SK-N-SH (cell line): ENCODE measurements around the gene PPM1N. TPM values are rescaled to one million over a fixed set of nuclear protein-coding genes. Genes with fewer than 3 reads are reported as not detected.

Source experiments
- CTCF ChIA-PET: fragments of 300-600, 350-600 bp; formaldehyde crosslinking; extraction: SDS; loops from one replicate; lab custom pipeline; 2021; lab: Yijun Ruan, JAX
- POLR2A ChIA-PET: fragments of 350-600 bp; sonication (Branson Sonifier 250); formaldehyde crosslinking; extraction: SDS; loops from one replicate; lab custom pipeline; 2020; ENCODE audit warnings: antibody characterized with exemption, inconsistent platforms; lab: Yijun Ruan, JAX
- DNase-seq: peaks from one replicate; pipeline ENCODE4 v3.0.0; 2012
- H2AFZ ChIP-seq: fragments of 200-600 bp; sonication (generic); 2 replicates; pipeline ENCODE4 v1.8.1; 2016; ENCODE audit warnings: antibody characterized with exemption, mild to moderate bottlenecking, low read depth
- H3F3A ChIP-seq: fragments of 200-600 bp; sonication (generic); replicated peaks from 2 replicates; pipeline ENCODE3; 2016; ENCODE audit warnings: antibody characterized with exemption, mild to moderate bottlenecking; ENCODE audit not compliant: insufficient read depth
- H3K27ac ChIP-seq, 2 experiments: fragments of 200-500 bp in 1 of 2; fragments of 200-600 bp in 1 of 2; sonication (Bioruptor generic) in 1 of 2; sonication (generic), shearing (Covaris generic) in 1 of 2; 2 replicates each; pipeline versions ENCODE4 v1.5.1 to v1.6.1; 2014 to 2016; ENCODE audit warnings: low read depth in 2 of 2, inconsistent platforms in 1 of 2, low read length in 1 of 2, mild to moderate bottlenecking in 1 of 2, mixed read lengths in 1 of 2
- H3K27me3 ChIP-seq: fragments of 200-600 bp; sonication (generic), shearing (Covaris generic); 2 replicates; pipeline ENCODE4 v1.6.1; 2016; ENCODE audit warnings: mixed run types; ENCODE audit not compliant: insufficient read depth
- H3K36me3 ChIP-seq, 2 experiments: fragments of 200-500 bp in 1 of 2; fragments of 200-600 bp in 1 of 2; sonication (Bioruptor generic) in 1 of 2; sonication (generic) in 1 of 2; replicated peaks in 1 of 2; 2 replicates each; pipeline versions ENCODE3 to v1.5.1; 2014 to 2016; ENCODE audit warnings: low read length in 1 of 2, mild to moderate bottlenecking in 1 of 2; ENCODE audit not compliant: insufficient read depth in 2 of 2, control insufficient read depth in 1 of 2
- H3K4me1 ChIP-seq, 2 experiments: fragments of 200-500 bp in 1 of 2; fragments of 200-600 bp in 1 of 2; sonication (Bioruptor generic) in 1 of 2; sonication (generic), shearing (Covaris generic) in 1 of 2; 2 replicates each; pipeline versions ENCODE4 v1.5.1 to v1.6.1; 2014 to 2016; ENCODE audit warnings: low read depth in 1 of 2, low read length in 1 of 2, mixed run types in 1 of 2; ENCODE audit not compliant: insufficient read depth in 2 of 2, control insufficient read depth in 1 of 2
- H3K4me2 ChIP-seq: fragments of 200-600 bp; sonication (generic), shearing (Covaris generic); 2 replicates; pipeline ENCODE4 v1.6.1; 2017; ENCODE audit warnings: mixed run types
- H3K4me3 ChIP-seq, 2 experiments: fragments of 200-500 bp in 1 of 2; fragments of 200-600 bp in 1 of 2; sonication (Bioruptor generic) in 1 of 2; sonication (generic), shearing (Covaris generic) in 1 of 2; 2 replicates each; pipeline versions ENCODE4 v1.5.1 to v1.8.1; 2014 to 2016; ENCODE audit warnings: low read depth in 2 of 2, inconsistent platforms in 1 of 2, low read length in 1 of 2, mild to moderate bottlenecking in 1 of 2, mixed read lengths in 1 of 2, moderate library complexity in 1 of 2
- H3K79me2 ChIP-seq: fragments of 200-600 bp; sonication (generic); 2 replicates; pipeline ENCODE4 v1.8.1; 2017; ENCODE audit warnings: mild to moderate bottlenecking; ENCODE audit not compliant: insufficient read depth
- H3K9ac ChIP-seq: fragments of 200-600 bp; sonication (generic); 2 replicates; pipeline ENCODE4 v1.6.1; 2017; ENCODE audit warnings: mixed run types
- H3K9me2 ChIP-seq: fragments of 200-600 bp; sonication (generic); 2 replicates; pipeline ENCODE4 v1.6.1; 2017; ENCODE audit warnings: mixed run types
- H3K9me3 ChIP-seq: fragments of 200-600 bp; sonication (generic); 2 replicates; pipeline ENCODE4 v1.6.1; 2017; ENCODE audit warnings: mixed run types, mild to moderate bottlenecking, moderate library complexity
- H4K20me1 ChIP-seq: fragments of 200-600 bp; sonication (generic); 2 replicates; pipeline ENCODE4 v1.6.1; 2017; ENCODE audit warnings: mild to moderate bottlenecking, mixed run types; ENCODE audit not compliant: insufficient read depth
- EZH2phosphoT487 ChIP-seq: fragments of 200-600 bp; sonication (generic); IDR thresholded peaks from 2 replicates; pipeline ENCODE4 v1.6.1; 2017; ENCODE audit warnings: low read depth, mixed run types, mild to moderate bottlenecking, antibody characterized with exemption, moderate library complexity, borderline replicate concordance
- FOXM1 ChIP-seq: IDR thresholded peaks from 2 replicates; pipeline ENCODE4 v1.4.0; 2012; ENCODE audit warnings: low read depth, mild to moderate bottlenecking
- MAX ChIP-seq: IDR thresholded peaks from 2 replicates; pipeline ENCODE4 v1.4.0; 2012; ENCODE audit warnings: low read depth
- MXI1 ChIP-seq: IDR thresholded peaks from 2 replicates; pipeline ENCODE4 v1.6.1; 2012; ENCODE audit warnings: mild to moderate bottlenecking, low read depth, low read length, improper control_type of control experiment
- NRF1 ChIP-seq: IDR thresholded peaks from 2 replicates; pipeline ENCODE4 v1.6.1; 2012; ENCODE audit warnings: low read depth, mild to moderate bottlenecking, low read length
- POLR2AphosphoS5 ChIP-seq: IDR thresholded peaks from 2 replicates; pipeline ENCODE4 v1.6.1; 2012; ENCODE audit warnings: low read depth, low read length
- SIN3A ChIP-seq: IDR thresholded peaks from 2 replicates; pipeline ENCODE4 v1.6.1; 2012; ENCODE audit warnings: low read depth, mild to moderate bottlenecking, low read length, moderate library complexity, borderline replicate concordance
- TAF1 ChIP-seq: IDR thresholded peaks from 2 replicates; pipeline ENCODE4 v1.6.1; 2012; ENCODE audit warnings: low read depth, mild to moderate bottlenecking, low read length, moderate library complexity, borderline replicate concordance
- TCF12 ChIP-seq: IDR thresholded peaks from 2 replicates; pipeline ENCODE4 v1.4.0; 2012
- TEAD4 ChIP-seq: IDR thresholded peaks from 2 replicates; pipeline ENCODE4 v1.4.0; 2012; ENCODE audit warnings: mild to moderate bottlenecking, borderline replicate concordance; ENCODE audit not compliant: insufficient read depth
- WGBS: methylation state at CpG from one replicate; pipeline ENCODE4 v1.1.6; 2017; ENCODE audit warnings: low lambda C conversion rate; 5-methylcytosine and 5-hydroxymethylcytosine counted together
- polyA plus RNA-seq, 3 experiments: library from polyadenylated mRNA; depleted of rRNA; stranded (reverse); fragments of >200 nt; gene quantifications; 2 replicates each; pipeline ENCODE4 v1.2.3, GENCODE V29; 2012
- TF ChIP-seq, protein P1 (sequence below): IDR thresholded peaks from 2 replicates; pipeline ENCODE4 v1.4.0; 2012; ENCODE audit warnings: low read depth, borderline replicate concordance
- TF ChIP-seq, protein P2 (sequence below): fragments of 200-600 bp; sonication (generic); IDR thresholded peaks from 2 replicates; pipeline ENCODE4 v1.6.1; 2017; ENCODE audit warnings: antibody characterized with exemption, mild to moderate bottlenecking, moderate library complexity
- TF ChIP-seq, protein P3 (sequence below): IDR thresholded peaks from 2 replicates; pipeline ENCODE4; 2012

PPM1N gene
- polyA plus RNA-seq, 1 of the 3 experiments (the other 2 are of a cell fraction), result 10.3 TPM

GRCh38 chr19:45467456-45468158 lies 30.6 kb upstream of the PPM1N start, which contains the start of gene FOSB:
Gene FOSB (plus strand): TSS chr19:45467996. CDS start chr19:45468587, 591 bp downstream.
- Histone ChIP-seq H3K79me2 (no peaks in the 10 kb centered on the region), H3K4me3 (peak within 1 kb of the TSS; percentile 81 to 84)

More at GRCh38 chr19:45467456-45468158, 30.6 kb upstream of the PPM1N start, which contains the start of gene FOSB:
- Histone ChIP-seq H3K9me3 (no peaks in the 10 kb centered on the region), H3K36me3 (no peaks in the 10 kb centered on the region), H3K27ac (peak within 1 kb of the TSS; percentile 58 to 95), H3F3A (peaks cover 11% of the 10 kb centered on the region), H3K9ac (peak within 1 kb of the TSS; percentile 97), H2AFZ (peak within 1 kb of the TSS; percentile 57; the same call in 1 of the 2 replicates), H4K20me1 (peaks cover 40% of the 10 kb centered on the region; the same call in 1 of the 2 replicates), H3K4me2 (peak within 1 kb of the TSS; percentile 99), H3K4me1 (peaks cover 0 to 19% of the 10 kb centered on the region in 2 experiments; a peak in 1 of 4 replicates), H3K9me2 (no peaks in the 10 kb centered on the region), H3K27me3 (no peaks in the 10 kb centered on the region; the same call in 1 of the 2 replicates)
- DNase-seq, result peak; percentile 96
- TF ChIP-seq, protein P1, sequence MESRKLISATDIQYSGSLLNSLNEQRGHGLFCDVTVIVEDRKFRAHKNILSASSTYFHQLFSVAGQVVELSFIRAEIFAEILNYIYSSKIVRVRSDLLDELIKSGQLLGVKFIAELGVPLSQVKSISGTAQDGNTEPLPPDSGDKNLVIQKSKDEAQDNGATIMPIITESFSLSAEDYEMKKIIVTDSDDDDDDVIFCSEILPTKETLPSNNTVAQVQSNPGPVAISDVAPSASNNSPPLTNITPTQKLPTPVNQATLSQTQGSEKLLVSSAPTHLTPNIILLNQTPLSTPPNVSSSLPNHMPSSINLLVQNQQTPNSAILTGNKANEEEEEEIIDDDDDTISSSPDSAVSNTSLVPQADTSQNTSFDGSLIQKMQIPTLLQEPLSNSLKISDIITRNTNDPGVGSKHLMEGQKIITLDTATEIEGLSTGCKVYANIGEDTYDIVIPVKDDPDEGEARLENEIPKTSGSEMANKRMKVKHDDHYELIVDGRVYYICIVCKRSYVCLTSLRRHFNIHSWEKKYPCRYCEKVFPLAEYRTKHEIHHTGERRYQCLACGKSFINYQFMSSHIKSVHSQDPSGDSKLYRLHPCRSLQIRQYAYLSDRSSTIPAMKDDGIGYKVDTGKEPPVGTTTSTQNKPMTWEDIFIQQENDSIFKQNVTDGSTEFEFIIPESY, result no peak
- TF ChIP-seq MXI1 (peak; percentile 82), TCF12 (0 out of 2 replicates have a peak, but pooled peaks have one; percentile 11), NRF1 (peak; percentile 88), TAF1 (peak; percentile 79; the same call in 1 of the 2 replicates), FOXM1 (no peak), POLR2AphosphoS5 (peak; percentile 75; the same call in 1 of the 2 replicates), EZH2phosphoT487 (no peak), MAX (0 out of 2 replicates have a peak, but pooled peaks have one; percentile 11), TEAD4 (0 out of 2 replicates have a peak, but pooled peaks have one; percentile 10), SIN3A (peak; percentile 71)
- TF ChIP-seq, protein P2, sequence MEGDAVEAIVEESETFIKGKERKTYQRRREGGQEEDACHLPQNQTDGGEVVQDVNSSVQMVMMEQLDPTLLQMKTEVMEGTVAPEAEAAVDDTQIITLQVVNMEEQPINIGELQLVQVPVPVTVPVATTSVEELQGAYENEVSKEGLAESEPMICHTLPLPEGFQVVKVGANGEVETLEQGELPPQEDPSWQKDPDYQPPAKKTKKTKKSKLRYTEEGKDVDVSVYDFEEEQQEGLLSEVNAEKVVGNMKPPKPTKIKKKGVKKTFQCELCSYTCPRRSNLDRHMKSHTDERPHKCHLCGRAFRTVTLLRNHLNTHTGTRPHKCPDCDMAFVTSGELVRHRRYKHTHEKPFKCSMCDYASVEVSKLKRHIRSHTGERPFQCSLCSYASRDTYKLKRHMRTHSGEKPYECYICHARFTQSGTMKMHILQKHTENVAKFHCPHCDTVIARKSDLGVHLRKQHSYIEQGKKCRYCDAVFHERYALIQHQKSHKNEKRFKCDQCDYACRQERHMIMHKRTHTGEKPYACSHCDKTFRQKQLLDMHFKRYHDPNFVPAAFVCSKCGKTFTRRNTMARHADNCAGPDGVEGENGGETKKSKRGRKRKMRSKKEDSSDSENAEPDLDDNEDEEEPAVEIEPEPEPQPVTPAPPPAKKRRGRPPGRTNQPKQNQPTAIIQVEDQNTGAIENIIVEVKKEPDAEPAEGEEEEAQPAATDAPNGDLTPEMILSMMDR, result 0 out of 2 replicates have a peak, but pooled peaks have one; percentile 21
- TF ChIP-seq, protein P3, sequence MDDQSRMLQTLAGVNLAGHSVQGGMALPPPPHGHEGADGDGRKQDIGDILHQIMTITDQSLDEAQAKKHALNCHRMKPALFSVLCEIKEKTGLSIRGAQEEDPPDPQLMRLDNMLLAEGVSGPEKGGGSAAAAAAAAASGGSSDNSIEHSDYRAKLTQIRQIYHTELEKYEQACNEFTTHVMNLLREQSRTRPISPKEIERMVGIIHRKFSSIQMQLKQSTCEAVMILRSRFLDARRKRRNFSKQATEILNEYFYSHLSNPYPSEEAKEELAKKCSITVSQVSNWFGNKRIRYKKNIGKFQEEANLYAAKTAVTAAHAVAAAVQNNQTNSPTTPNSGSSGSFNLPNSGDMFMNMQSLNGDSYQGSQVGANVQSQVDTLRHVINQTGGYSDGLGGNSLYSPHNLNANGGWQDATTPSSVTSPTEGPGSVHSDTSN, result peak; percentile 71
- under 1% methylated on average over 27 of the region's 56 CpGs for WGBS
- ChIA-PET CTCF (interaction anchor here (1.2 to 27.6 kb wide), 6 partner anchors 11 to 41 kb away, joined by 3 to 870 read pairs (median 16); no protein-coding TSS in a partner anchor), POLR2A (interaction anchor here (0.5 to 1.4 kb wide), 9 partner anchors 11 to 387 kb away, joined by 3 to 10 read pairs (median 3); no protein-coding TSS in a partner anchor)
